BJ (cell line): Measurements from ENCODE around the gene CREM. TPM values are rescaled to one million over a fixed set of nuclear protein-coding genes. Genes with fewer than 3 reads are reported as not detected.

Experiments used
- CTCF ChIA-PET: fragments of 350-600 bp; formaldehyde crosslinking; extraction: SDS; loops from one replicate; lab custom pipeline; 2021; ENCODE audit warnings: antibody characterized with exemption, inconsistent platforms; lab: Yijun Ruan, JAX
- POLR2A ChIA-PET: fragments of 300-600 bp; sonication (Branson Sonifier 250); formaldehyde crosslinking; extraction: SDS; loops from one replicate; lab custom pipeline; 2021; ENCODE audit warnings: antibody characterized with exemption; lab: Charles Lee
- DNase-seq: peaks from one replicate; pipeline ENCODE4 v3.0.0-alpha.2; 2011; ENCODE audit warnings: low read depth
- H3K27me3 ChIP-seq: 2 replicates; pipeline ENCODE4 v1.6.0; 2011; ENCODE audit warnings: low read length; ENCODE audit not compliant: control insufficient read depth, insufficient read depth
- H3K36me3 ChIP-seq: 2 replicates; pipeline ENCODE4 v1.5.1; 2011; ENCODE audit warnings: low read length; ENCODE audit not compliant: control insufficient read depth, insufficient read depth
- H3K4me3 ChIP-seq: 2 replicates; pipeline ENCODE4 v1.5.1; 2011; ENCODE audit warnings: low read depth, mild to moderate bottlenecking, control low read depth, low read length
- CTCF ChIP-seq: IDR thresholded peaks from 2 replicates; pipeline ENCODE4 v1.5.1; 2011; ENCODE audit warnings: low read depth, mild to moderate bottlenecking, control low read depth, inconsistent platforms, low read length, moderate library complexity; ENCODE audit not compliant: insufficient read depth
- polyA plus RNA-seq: library from polyadenylated mRNA; depleted of rRNA; stranded (reverse); fragments of >200 nt; gene quantifications from 2 replicates; pipeline ENCODE4 v1.2.3, GENCODE V29; 2011

Gene CREM
- polyA plus RNA-seq, 1 experiment = 20.5 TPM

- ChIA-PET POLR2A (interaction anchor here (0.6 kb wide), 1 partner anchor 291 kb away, joined by 9 read pairs; no protein-coding TSS in a partner anchor), CTCF (interaction anchor here (0.6 to 15.2 kb wide), 8 partner anchors 11 to 495 kb away, joined by 3 to 239 read pairs (median 4); partner anchors contain the start of gene CREM)
- Histone ChIP-seq H3K36me3 (no peaks in the 10 kb centered on the region), H3K27me3 (no peaks in the 10 kb centered on the region; the same call in 1 of the 2 replicates), H3K4me3 (no peak overlapping the region)
- TF ChIP-seq CTCF = no peak
- no peak for DNase-seq
These were observed 92.6 kb downstream of the CREM start for GRCh38 chr10:35219292-35219691.

GRCh38 chr10:35219891-35220890 lies 93.5 kb downstream of the CREM start:
- ChIA-PET CTCF (interaction anchor here (1.0 to 15.2 kb wide), 8 partner anchors 12 to 496 kb away, joined by 3 to 239 read pairs (median 4); partner anchors contain the start of gene CREM), POLR2A (no interaction called here)
- H3K36me3 ChIP-seq = no peaks in the 10 kb centered on the region
- H3K27me3 ChIP-seq = no peaks in the 10 kb centered on the region; the same call in 1 of the 2 replicates
- no peak for TF ChIP-seq CTCF
- no peak overlapping the region for H3K4me3 ChIP-seq
- DNase-seq = no peak

DNA sequence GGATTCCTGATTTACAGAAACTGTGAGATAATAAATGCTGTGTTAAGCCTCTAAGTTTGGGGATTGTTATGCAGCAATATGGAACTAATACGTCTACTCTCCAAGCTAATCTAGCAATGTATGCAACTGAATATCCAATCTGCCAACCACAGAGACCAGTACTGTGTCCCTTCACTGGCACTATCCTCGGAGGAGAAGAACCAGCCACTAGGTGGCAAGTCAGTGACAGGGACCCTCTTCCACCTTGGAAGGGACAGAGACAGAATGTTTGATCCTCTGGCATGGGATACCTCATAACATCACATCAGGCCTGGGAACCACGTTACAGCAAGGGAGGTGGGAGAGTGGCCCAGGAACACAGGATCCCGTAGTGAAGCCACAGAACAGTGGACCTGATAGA lies 96.4 kb downstream of the CREM start:
- DNase-seq = no peak
- no peak for TF ChIP-seq CTCF
- ChIA-PET POLR2A (no interaction called here), CTCF (interaction anchor here (1.1 to 15.2 kb wide), 3 partner anchors 13 to 101 kb away, joined by 3 to 239 read pairs (median 10); partner anchors contain the start of gene CREM)
- Histone ChIP-seq H3K4me3 (no peak overlapping the region), H3K27me3 (no peaks in the 10 kb centered on the region; the same call in 1 of the 2 replicates), H3K36me3 (no peaks in the 10 kb centered on the region)

- Histone ChIP-seq H3K36me3 (no peaks in the 10 kb centered on the region), H3K27me3 (no peaks in the 10 kb centered on the region; the same call in 1 of the 2 replicates), H3K4me3 (no peak overlapping the region)
- no peak for DNase-seq
- ChIA-PET POLR2A (no interaction called here), CTCF (interaction anchor here (0.7 to 15.2 kb wide), 9 partner anchors 11 to 411 kb away, joined by 3 to 239 read pairs (median 4); partner anchors contain the start of gene CREM)
- TF ChIP-seq CTCF = no peak
These were observed 97.5 kb downstream of the CREM start for GRCh38 chr10:35224045-35224740.
